Measurements from ENCODE around the gene MRNIP.

Gene MRNIP

GRCh38 chr5:179870952-179871351 is 12.3 kb upstream of the MRNIP start:
- no peak for DNase-seq

DNA sequence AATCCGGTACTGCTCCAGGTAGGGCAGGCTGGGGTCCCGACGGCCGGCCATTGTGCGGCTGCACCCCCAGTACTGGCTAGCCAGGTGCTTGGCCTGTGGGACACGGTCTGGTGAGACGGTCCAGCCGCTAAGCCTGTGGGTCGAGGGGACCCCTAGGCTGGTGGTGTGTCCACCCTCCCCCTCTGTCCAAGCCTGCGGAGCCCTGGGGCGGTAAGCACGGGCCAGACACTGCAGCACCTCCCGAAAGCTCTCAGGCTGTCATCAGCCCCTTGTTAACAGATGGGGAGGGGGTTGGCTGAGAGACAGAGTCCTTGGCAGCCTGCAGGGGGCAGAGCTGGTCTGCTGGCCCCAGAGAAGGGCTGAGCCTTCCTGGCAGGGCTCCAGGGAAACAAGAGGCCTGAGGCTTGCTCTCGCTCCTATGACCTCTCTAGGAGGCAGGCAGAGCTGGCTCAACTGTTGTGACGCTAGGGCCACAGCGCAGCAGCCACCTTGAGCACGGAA is 11.8 kb upstream of the MRNIP start:
- no peak for DNase-seq

DNA sequence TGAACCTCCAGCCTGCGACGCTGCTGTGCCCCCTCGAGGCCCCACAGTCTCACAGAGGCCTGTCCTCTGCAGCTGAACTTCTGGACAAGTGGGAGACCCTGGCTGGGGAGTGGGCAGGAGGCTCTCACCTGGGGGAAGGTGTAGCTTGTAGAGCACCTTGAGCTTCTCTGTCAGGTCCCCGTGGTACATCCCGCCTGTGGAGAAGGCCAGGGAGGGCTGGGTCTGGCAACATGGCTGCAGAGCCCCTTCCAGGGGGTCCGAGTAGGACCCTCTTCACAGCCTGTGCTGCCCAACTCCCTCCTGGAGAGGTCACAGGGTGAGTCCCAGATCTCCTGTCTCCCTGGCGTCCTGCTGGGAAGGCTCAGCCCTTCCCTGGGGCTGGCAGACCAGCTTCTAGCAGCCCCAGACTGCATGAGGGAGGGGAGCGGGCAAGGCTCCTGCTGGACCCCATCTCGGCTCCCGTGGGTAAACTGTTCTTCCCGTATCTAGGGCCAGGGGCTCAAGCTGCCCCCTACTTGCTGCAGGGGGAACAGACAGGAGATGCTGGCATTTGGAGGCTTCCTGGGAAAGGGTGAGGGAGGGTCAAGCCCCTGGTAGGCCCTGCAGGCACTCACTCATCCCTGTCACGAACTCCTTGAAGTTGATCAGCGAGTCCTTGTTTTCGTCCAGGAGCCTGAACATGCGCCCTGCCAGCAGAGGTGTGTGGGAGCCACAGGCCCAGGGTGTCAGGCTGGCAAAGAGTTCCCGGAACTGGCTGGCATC is 11.2 kb upstream of the MRNIP start:
- DNase-seq = no peak

- DNase-seq = no peak
These were observed 10.5 kb upstream of the MRNIP start for GRCh38 chr5:179869101-179869500.

DNA sequence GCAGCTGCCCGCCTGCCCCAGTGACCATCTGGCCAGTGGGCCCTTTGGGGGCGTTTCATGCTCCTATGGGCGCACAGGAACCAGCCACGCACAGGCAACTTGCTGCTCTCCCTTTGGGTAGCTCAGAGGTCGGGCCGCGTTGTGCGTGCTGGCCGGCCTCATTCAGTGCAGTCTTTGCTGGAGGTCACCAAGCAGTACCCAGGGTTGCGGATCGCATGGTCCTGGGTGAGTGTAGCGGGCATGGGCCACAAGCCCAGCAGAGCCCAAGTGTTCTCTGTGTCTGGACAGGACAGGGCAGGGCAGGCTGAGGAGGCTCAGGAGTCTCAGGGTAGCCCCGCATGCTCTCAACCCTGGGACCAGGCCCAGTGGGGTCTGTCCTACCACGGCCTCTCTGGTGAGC is 9.9 kb upstream of the MRNIP start:
- DNase-seq = no peak

DNA sequence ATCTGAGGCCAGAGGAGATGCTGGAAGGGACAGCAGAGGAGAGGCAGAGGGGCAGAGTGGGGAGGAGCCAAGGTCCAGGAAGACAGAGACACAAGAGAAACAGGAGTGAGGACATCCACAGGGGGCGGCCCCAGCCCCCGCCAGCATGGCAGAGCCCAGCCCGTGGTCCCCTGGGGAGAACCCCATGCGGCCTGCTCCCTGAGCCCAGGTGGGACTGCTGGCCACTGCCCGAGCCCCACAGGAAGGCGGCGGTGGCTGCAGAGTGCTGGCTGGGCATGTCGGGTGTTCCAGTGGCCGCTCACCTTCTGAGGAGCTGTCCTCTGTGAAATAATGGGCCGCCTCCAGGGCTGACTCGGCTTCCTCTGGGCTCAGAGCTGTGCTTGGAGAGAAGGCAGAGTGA is 8.9 kb upstream of the MRNIP start:
- no peak for DNase-seq

DNA sequence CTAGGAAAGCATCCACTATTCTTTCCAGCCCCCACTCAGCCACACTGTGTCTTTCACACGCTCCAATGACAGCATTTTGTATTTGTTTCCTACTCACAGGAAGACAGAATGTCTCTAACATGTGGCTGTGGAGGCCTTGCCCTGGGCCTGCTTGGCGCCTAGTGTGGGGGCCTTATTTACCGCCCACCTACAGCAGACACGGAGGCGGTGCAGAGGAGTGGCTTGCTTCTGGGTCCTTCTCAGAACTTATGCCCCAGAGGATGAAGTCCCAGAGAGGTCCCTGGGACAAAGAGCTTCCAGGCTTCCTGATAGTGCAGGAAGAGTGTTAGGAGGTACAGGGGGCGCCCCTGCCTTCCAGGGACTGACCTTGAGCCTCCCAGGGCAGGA is 8.5 kb upstream of the MRNIP start:
- DNase-seq = no peak

GRCh38 chr5:179866241-179867078 is 7.8 kb upstream of the MRNIP start:
- DNase-seq = no peak

DNA sequence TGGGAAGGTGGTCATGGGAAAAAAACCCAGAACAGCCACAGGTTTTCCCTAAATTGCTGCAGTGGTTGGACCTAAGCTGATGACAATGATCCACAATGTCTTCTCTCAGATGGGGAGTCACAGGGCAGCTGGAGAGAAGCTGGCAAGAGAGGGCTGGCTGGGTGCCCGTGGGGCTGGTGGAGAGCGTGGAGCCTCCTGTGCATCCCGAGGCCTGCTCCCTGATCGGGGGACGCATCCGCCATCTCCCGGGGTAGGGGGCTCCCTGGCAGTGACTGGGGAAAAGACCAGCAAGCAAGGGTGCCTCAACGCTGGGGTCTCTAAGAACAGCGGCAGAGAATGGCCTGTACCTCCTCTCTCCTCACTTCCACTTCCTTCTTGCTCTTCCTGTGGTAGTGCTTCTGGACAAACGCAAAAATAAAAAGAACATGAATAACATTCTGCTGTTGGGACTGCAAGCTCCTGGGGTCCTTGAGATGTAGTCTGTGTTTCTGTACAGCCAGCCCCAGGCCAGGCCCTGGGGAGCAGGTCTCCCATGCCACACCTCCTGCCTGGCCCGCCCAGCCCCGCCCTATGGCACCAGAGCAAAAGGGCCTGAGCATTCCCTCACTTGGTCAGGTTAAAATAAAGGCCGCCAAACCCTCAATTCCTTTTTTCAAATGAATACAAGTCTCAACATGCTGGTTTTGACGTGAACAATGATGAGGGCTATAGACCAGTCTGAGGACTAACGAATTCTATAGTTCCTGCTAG is 7.0 kb upstream of the MRNIP start:
- DNase-seq = no peak

DNA sequence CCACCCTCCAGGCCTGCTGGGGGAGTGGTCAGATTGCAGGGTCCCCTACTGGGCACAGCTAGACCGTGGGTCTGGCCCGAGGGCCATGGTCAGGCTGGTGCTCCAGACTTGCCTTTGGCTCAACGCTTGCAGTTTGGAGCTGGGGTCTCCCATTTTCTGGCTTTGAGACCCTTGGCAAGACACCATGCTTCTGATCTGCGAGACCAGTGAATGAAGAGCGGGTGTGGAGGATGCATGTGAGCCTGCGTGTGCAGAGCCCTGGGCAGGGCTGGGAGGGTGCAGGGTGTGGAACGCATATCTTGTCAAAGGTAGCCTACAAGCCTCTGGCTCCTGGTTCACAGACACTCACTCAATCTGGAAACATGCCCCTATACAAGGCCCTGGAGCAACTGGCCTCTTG is 6.1 kb upstream of the MRNIP start:
- no peak for DNase-seq

GRCh38 chr5:179863449-179864085 is 5.0 kb upstream of the MRNIP start:
- DNase-seq = no peak

GRCh38 chr5:179862891-179863290 is 4.3 kb upstream of the MRNIP start:
- no peak for DNase-seq

GRCh38 chr5:179862296-179862695 is 3.7 kb upstream of the MRNIP start:
- DNase-seq = no peak

- no peak for DNase-seq
These were observed 1.7 kb upstream of the MRNIP start for GRCh38 chr5:179860301-179860700.

GRCh38 chr5:179858241-179858585 is 404 bp downstream of the MRNIP start:
- no peak for DNase-seq

DNA sequence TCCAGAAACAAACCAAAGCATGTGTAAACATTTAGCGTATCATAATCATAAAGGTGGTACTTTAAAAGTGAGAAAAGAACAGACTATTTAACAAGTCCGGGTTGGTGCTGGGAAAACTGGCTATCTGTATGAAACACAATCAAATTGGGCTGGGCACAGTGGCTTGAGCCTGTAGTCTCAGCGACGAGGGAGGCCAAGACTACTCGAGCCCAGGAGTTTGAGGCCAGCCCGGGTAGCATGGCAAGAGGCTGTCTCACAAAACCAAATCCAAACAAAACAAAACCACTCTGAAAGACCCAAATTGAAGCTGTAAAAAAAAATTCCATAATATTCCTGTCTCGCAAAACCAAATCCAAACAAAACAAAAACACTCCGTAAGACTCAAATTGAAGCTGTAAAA is 4.3 kb downstream of the MRNIP start:
- no peak for DNase-seq

DNA sequence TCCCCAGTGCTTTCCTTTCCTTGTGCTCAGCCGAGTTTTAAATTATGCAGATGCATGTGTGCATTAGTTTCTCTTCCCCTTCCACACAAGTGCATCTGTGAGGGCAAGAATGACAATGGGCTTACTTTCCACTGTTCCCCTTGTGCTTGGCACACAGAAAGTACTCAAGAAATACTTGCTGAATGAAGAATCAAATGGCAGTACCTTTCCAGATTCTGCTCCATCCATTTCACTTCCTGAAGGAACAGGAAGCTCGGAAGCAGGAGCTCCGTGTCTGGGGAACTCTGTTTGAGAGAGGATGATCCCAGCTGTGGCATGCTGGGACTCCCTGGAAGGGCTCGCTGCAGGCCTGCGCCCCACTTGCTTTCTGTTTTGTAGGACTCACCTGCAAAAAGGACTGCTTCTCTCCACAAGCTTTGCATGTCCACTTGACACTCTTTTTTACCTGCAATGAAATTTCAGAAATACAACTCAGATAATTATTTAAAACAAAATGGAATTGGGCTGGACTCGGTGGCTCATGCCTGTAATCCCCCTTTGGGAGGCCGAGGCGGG is 5.5 kb downstream of the MRNIP start:
- DNase-seq = no peak

DNA sequence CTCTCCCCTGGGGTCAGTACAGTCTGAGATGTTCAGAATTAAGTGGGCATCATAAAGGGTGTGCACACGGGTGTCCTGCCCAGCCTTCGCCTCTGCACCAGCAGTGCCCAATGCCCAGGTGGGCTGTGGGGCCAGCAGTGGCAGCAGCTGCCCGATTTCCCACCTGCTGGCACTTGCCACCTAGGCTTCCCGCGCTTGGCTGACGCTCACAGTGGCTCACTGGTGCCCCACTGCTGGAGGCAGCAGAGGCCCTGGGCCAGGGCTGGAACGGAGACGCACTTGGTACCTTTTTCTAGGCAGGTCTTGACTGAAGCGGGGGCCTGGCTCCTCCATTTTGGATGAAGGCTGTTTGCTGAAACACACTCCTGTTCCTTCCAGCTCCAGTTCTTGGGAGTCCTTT is 17.0 kb downstream of the MRNIP start:
- no peak for DNase-seq

GRCh38 chr5:179840766-179841165 is 17.9 kb downstream of the MRNIP start:
- DNase-seq = no peak

GRCh38 chr5:179840321-179840720 is 18.3 kb downstream of the MRNIP start:
- DNase-seq = no peak

DNA sequence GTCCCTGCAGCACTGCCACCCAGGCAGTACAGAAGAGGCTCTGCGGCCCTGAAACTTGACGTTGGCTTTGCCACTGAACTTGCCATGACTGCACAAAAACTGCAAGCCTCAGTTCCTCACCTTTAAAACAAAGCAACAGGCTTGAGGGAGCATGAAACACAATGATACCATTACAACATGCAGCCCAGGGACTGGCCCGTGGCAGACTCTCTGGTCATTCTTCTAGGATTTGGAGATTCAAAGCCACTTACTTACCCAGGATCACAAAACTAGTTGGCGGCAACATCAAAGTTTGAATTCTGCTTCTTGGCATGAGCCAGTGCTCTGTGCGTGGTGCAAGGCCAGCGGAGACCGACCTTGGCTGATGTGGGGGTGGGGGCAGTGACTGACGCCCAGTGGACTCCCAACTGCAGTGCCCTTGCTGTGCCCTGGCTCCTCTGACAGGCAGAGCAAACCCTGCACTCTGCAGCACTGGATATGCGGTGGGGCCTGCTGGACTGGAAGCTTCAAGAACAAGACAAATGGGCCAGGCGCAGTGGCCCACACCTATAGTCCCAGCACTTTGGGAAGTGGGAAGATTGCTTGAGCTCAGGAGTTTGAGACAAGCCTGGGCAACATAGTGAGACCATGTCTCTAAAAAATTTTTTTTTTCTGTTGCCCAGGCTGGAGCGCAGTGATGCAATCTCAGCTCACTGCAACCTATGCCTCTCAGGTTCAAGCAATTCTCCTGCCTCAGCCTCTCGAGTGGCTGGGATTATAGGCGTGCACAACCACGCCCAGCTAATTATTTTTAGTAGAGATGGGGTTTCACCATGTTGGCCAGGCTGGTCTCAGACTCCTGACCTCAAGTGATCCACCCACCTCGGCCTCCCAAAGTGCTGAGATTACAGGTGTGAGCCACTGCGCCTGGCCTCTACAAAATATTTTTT is 19.0 kb downstream of the MRNIP start:
- no peak for DNase-seq
